Measurements from ENCODE around the gene CADPS.

DNA sequence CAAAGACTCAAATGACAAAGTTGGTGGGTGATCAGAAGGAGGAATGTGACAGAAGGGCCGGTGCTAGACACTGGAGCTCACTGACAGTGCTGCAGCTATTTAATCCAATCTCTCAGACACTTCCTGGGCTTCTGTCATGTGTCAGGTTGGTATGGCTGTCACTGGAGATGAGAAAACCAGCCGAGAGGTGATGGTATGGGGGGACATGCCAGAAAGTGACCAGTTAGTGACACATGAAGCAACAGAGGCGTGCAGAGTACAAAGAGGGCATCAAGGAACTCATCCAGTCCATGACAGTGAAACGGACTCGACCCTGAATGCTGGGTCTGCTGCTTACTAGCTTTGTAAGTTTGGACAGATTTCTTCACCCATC lies 219.5 kb downstream of the CADPS start:
- TF ChIP-seq, protein P1, sequence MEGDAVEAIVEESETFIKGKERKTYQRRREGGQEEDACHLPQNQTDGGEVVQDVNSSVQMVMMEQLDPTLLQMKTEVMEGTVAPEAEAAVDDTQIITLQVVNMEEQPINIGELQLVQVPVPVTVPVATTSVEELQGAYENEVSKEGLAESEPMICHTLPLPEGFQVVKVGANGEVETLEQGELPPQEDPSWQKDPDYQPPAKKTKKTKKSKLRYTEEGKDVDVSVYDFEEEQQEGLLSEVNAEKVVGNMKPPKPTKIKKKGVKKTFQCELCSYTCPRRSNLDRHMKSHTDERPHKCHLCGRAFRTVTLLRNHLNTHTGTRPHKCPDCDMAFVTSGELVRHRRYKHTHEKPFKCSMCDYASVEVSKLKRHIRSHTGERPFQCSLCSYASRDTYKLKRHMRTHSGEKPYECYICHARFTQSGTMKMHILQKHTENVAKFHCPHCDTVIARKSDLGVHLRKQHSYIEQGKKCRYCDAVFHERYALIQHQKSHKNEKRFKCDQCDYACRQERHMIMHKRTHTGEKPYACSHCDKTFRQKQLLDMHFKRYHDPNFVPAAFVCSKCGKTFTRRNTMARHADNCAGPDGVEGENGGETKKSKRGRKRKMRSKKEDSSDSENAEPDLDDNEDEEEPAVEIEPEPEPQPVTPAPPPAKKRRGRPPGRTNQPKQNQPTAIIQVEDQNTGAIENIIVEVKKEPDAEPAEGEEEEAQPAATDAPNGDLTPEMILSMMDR (IDR thresholded peaks at IDR 0.05), result no peak
- TF ChIP-seq ZFX (IDR thresholded peaks at IDR 0.05; ENCODE audit: borderline replicate concordance), result no peak

All from 22Rv1 (cell line).